BJ (cell line): ENCODE results near the gene TMCC3. TPM values are rescaled to one million over a fixed set of nuclear protein-coding genes. Genes with fewer than 3 reads are reported as not detected.

Source experiments
- CTCF ChIA-PET: fragments of 350-600 bp; formaldehyde crosslinking; extraction: SDS; loops from one replicate; lab custom pipeline; 2021; ENCODE audit warnings: antibody characterized with exemption, inconsistent platforms; lab: Yijun Ruan, JAX
- POLR2A ChIA-PET: fragments of 300-600 bp; sonication (Branson Sonifier 250); formaldehyde crosslinking; extraction: SDS; loops from one replicate; lab custom pipeline; 2021; ENCODE audit warnings: antibody characterized with exemption; lab: Charles Lee
- DNase-seq: peaks from one replicate; pipeline ENCODE4 v3.0.0-alpha.2; 2011; ENCODE audit warnings: low read depth
- H3K27me3 ChIP-seq: 2 replicates; pipeline ENCODE4 v1.6.0; 2011; ENCODE audit warnings: low read length; ENCODE audit not compliant: control insufficient read depth, insufficient read depth
- H3K36me3 ChIP-seq: 2 replicates; pipeline ENCODE4 v1.5.1; 2011; ENCODE audit warnings: low read length; ENCODE audit not compliant: control insufficient read depth, insufficient read depth
- H3K4me3 ChIP-seq: 2 replicates; pipeline ENCODE4 v1.5.1; 2011; ENCODE audit warnings: low read depth, mild to moderate bottlenecking, control low read depth, low read length
- CTCF ChIP-seq: IDR thresholded peaks from 2 replicates; pipeline ENCODE4 v1.5.1; 2011; ENCODE audit warnings: low read depth, mild to moderate bottlenecking, control low read depth, inconsistent platforms, low read length, moderate library complexity; ENCODE audit not compliant: insufficient read depth
- polyA plus RNA-seq: library from polyadenylated mRNA; depleted of rRNA; stranded (reverse); fragments of >200 nt; gene quantifications from 2 replicates; pipeline ENCODE4 v1.2.3, GENCODE V29; 2011

TMCC3 gene
- polyA plus RNA-seq, 1 experiment = not detected

GRCh38 chr12:94618995-94619695 is 31.2 kb downstream of the TMCC3 start:
- ChIA-PET CTCF (interaction anchor here (1.5 kb wide), 1 partner anchor 15 kb away, joined by 3 read pairs; no protein-coding TSS in a partner anchor), POLR2A (no interaction called here)
- Histone ChIP-seq H3K36me3 (no peaks in the 10 kb centered on the region), H3K4me3 (no peak overlapping the region), H3K27me3 (no peaks in the 10 kb centered on the region)
- DNase-seq = peak; percentile 15
- TF ChIP-seq CTCF = no peak

- no peaks in the 10 kb centered on the region for H3K27me3 ChIP-seq
- TF ChIP-seq CTCF = no peak
- CTCF ChIA-PET = no interaction called here
- no peak for DNase-seq
- POLR2A ChIA-PET = no interaction called here
- H3K36me3 ChIP-seq = no peaks in the 10 kb centered on the region
- no peak overlapping the region for H3K4me3 ChIP-seq
Observed at GRCh38 chr12:94617101-94617500, 33.3 kb downstream of the TMCC3 start.

- POLR2A ChIA-PET = no interaction called here
- no peak for TF ChIP-seq CTCF
- Histone ChIP-seq H3K36me3 (no peaks in the 10 kb centered on the region), H3K27me3 (no peaks in the 10 kb centered on the region), H3K4me3 (no peak overlapping the region)
- CTCF ChIA-PET = no interaction called here
- no peak for DNase-seq
Observed at GRCh38 chr12:94616203-94616729, 34.1 kb downstream of the TMCC3 start.

GRCh38 chr12:94615260-94616181 is 34.8 kb downstream of the TMCC3 start:
- no peak for DNase-seq
- Histone ChIP-seq H3K4me3 (no peak overlapping the region), H3K36me3 (no peaks in the 10 kb centered on the region), H3K27me3 (no peaks in the 10 kb centered on the region)
- POLR2A ChIA-PET = no interaction called here
- TF ChIP-seq CTCF = no peak
- CTCF ChIA-PET = interaction anchor here (0.6 to 2.0 kb wide), 2 partner anchors 11 to 48 kb away, joined by 3 to 6 read pairs; no protein-coding TSS in a partner anchor

GRCh38 chr12:94614288-94614721 is 36.1 kb downstream of the TMCC3 start:
- DNase-seq = no peak
- no peak overlapping the region for H3K4me3 ChIP-seq
- no peaks in the 10 kb centered on the region for H3K27me3 ChIP-seq
- no peaks in the 10 kb centered on the region for H3K36me3 ChIP-seq
- POLR2A ChIA-PET = interaction anchor here (0.7 kb wide), 1 partner anchor 1352 kb away, joined by 5 read pairs; no protein-coding TSS in a partner anchor
- CTCF ChIA-PET = interaction anchor here (2.0 kb wide), 1 partner anchor 10 kb away, joined by 6 read pairs; no protein-coding TSS in a partner anchor
- TF ChIP-seq CTCF = no peak
